Tibial artery (tissue), 4 donors: Measurements from ENCODE around the gene LSAMP.

Source experiments
- DNase-seq, 2 donors: peaks; one replicate each; pipeline ENCODE4 v3.0.0-alpha.2; 2019
- H3K27ac ChIP-seq, 2 donors: fragments of 200-600 bp; sonication (generic) in 1 of 2; 1 replicate in 1 of 2; 2 replicates in 1 of 2; pipeline ENCODE4 v1.5.1; 2018 to 2019; ENCODE audit warnings: mild to moderate bottlenecking in 1 of 2
- H3K27me3 ChIP-seq, 2 donors: fragments of 200-600 bp; sonication (generic) in 1 of 2; one replicate each; pipeline versions ENCODE4 v1.5.1 to v1.6.0; 2016 to 2019
- H3K36me3 ChIP-seq, 3 donors: fragments of 200-600 bp; sonication (generic) in 2 of 3; one replicate each; pipeline ENCODE4 v1.5.1; 2016 to 2019; ENCODE audit warnings: mild to moderate bottlenecking in 2 of 3
- H3K4me1 ChIP-seq, 4 donors: fragments of 200-600 bp; sonication (generic) in 2 of 4; 1 replicate in 3 of 4; 2 replicates in 1 of 4; pipeline ENCODE4 v1.5.1; 2016 to 2019
- H3K4me3 ChIP-seq, 2 donors: fragments of 200-600 bp; sonication (generic) in 1 of 2; 1 replicate in 1 of 2; 2 replicates in 1 of 2; pipeline ENCODE4 v1.5.1; 2018 to 2019; ENCODE audit warnings: mild to moderate bottlenecking in 2 of 2
- H3K9me3 ChIP-seq, 3 donors: fragments of 200-600 bp; sonication (generic) in 1 of 3; one replicate each; pipeline ENCODE4 v1.5.1; 2016 to 2019
- CTCF ChIP-seq, 2 experiments: fragments of 200-600 bp in 1 of 2; fragments of 450-650 bp in 1 of 2; IDR thresholded peaks; one replicate each; pipeline ENCODE4 v1.5.1; 2017 to 2019; ENCODE audit warnings: antibody characterized with exemption in 2 of 2, mild to moderate bottlenecking in 1 of 2, moderate library complexity in 1 of 2
- intact Hi-C: fragments of 100-400 bp; cut with DNase I; formaldehyde crosslinking; loops from one replicate; pipeline ENCODE4 v1.15.0; 2023; ENCODE audit warnings: low total_unique reads

The LSAMP gene

GRCh38 chr3:116103868-116104530 lies 341.3 kb downstream of the LSAMP start:
- Histone ChIP-seq H3K9me3 (no peaks in the 10 kb centered on the region), H3K27ac (no peak overlapping the region), H3K4me1 (no peaks in the 10 kb centered on the region), H3K27me3 (no peaks in the 10 kb centered on the region), H3K36me3 (no peaks in the 10 kb centered on the region), H3K4me3 (no peak overlapping the region)
- DNase-seq = no peak
- no peak for TF ChIP-seq CTCF (IDR thresholded peaks at IDR 0.05)
- intact Hi-C loops = no loop called here

GRCh38 chr3:116102037-116102436 lies 343.2 kb downstream of the LSAMP start:
- H3K36me3 ChIP-seq = no peaks in the 10 kb centered on the region
- DNase-seq = no peak
- H3K27me3 ChIP-seq = no peaks in the 10 kb centered on the region
- intact Hi-C loops = no loop called here
- no peaks in the 10 kb centered on the region for H3K9me3 ChIP-seq
- no peak for TF ChIP-seq CTCF (IDR thresholded peaks at IDR 0.05)
- H3K27ac ChIP-seq = no peak overlapping the region
- no peak overlapping the region for H3K4me3 ChIP-seq
- no peaks in the 10 kb centered on the region for H3K4me1 ChIP-seq

GRCh38 chr3:116097226-116097625 lies 348.1 kb downstream of the LSAMP start:
- no peak for TF ChIP-seq CTCF (IDR thresholded peaks at IDR 0.05)
- Histone ChIP-seq H3K9me3 (no peaks in the 10 kb centered on the region), H3K4me3 (no peak overlapping the region), H3K27me3 (no peaks in the 10 kb centered on the region), H3K4me1 (no peaks in the 10 kb centered on the region), H3K27ac (no peak overlapping the region), H3K36me3 (no peaks in the 10 kb centered on the region)
- no peak for DNase-seq
- intact Hi-C loops = no loop called here

- H3K4me3 ChIP-seq = no peak overlapping the region
- no peaks in the 10 kb centered on the region for H3K9me3 ChIP-seq
- H3K27ac ChIP-seq = no peak overlapping the region
- no peak for TF ChIP-seq CTCF (IDR thresholded peaks at IDR 0.05)
- no peaks in the 10 kb centered on the region for H3K4me1 ChIP-seq
- H3K27me3 ChIP-seq = no peaks in the 10 kb centered on the region
- intact Hi-C loops = no loop called here
- no peak for DNase-seq
- no peaks in the 10 kb centered on the region for H3K36me3 ChIP-seq
Measured at GRCh38 chr3:116096631-116097030, 348.7 kb downstream of the LSAMP start.

GRCh38 chr3:116093374-116093773 lies 351.9 kb downstream of the LSAMP start:
- Histone ChIP-seq H3K4me3 (no peak overlapping the region), H3K27ac (no peak overlapping the region), H3K36me3 (no peaks in the 10 kb centered on the region), H3K4me1 (no peaks in the 10 kb centered on the region), H3K9me3 (no peaks in the 10 kb centered on the region), H3K27me3 (no peaks in the 10 kb centered on the region)
- no peak for DNase-seq
- intact Hi-C loops = no loop called here
- no peak for TF ChIP-seq CTCF (IDR thresholded peaks at IDR 0.05)

- TF ChIP-seq CTCF (IDR thresholded peaks at IDR 0.05) = no peak
- no peaks in the 10 kb centered on the region for H3K9me3 ChIP-seq
- no peaks in the 10 kb centered on the region for H3K4me1 ChIP-seq
- no peak for DNase-seq
- intact Hi-C loops = no loop called here
- no peak overlapping the region for H3K4me3 ChIP-seq
- H3K36me3 ChIP-seq = no peaks in the 10 kb centered on the region
- no peaks in the 10 kb centered on the region for H3K27me3 ChIP-seq
- no peak overlapping the region for H3K27ac ChIP-seq
Measured at GRCh38 chr3:116087426-116087825, 357.9 kb downstream of the LSAMP start.
